Prostate gland (tissue), 2 donors: ENCODE data around the gene SLC3A2. TPM values are rescaled to one million over a fixed set of nuclear protein-coding genes. Genes with fewer than 3 reads are reported as not detected.
A peak's percentile ranks its signal among the peaks of the same experiment; 100 is the strongest.
"Not testable (repeated sequence)": the region's sequence is repeated elsewhere in the genome, so short reads cannot be mapped to it uniquely, and the experiment has no call there.

Experiments used
- DNase-seq: peaks from one replicate; pipeline ENCODE4 v3.0.0-alpha.2; 2019; ENCODE audit warnings: low spot score
- H3K27ac ChIP-seq, 2 donors: fragments of 200-600 bp; sonication (generic); 2 replicates each; pipeline ENCODE4 v1.5.1; 2017 to 2019
- H3K27me3 ChIP-seq: fragments of 200-600 bp; sonication (generic); replicated peaks from 2 replicates; pipeline ENCODE4 v1.5.1; 2019; ENCODE audit not compliant: insufficient read depth
- H3K36me3 ChIP-seq, 2 donors: fragments of 200-600 bp; sonication (generic); 1 replicate in 1 of 2; 2 replicates in 1 of 2; pipeline versions ENCODE4 v1.5.1 to v1.8.1; 2017 to 2019
- H3K4me1 ChIP-seq: fragments of 200-600 bp; sonication (generic); replicated peaks from 2 replicates; pipeline ENCODE4 v1.5.1; 2019
- H3K4me3 ChIP-seq, 2 donors: fragments of 200-600 bp; sonication (generic); 2 replicates each; pipeline ENCODE4 v1.5.1; 2017 to 2019
- H3K9me3 ChIP-seq: fragments of 200-600 bp; sonication (generic); 2 replicates; pipeline ENCODE4 v1.5.1; 2017
- POLR2A ChIP-seq: fragments of 450-650 bp; IDR thresholded peaks from one replicate; pipeline ENCODE4 v1.6.1; 2016; ENCODE audit warnings: antibody characterized with exemption, mild to moderate bottlenecking
- POLR2AphosphoS5 ChIP-seq: sonication (generic); formaldehyde crosslinking; IDR thresholded peaks from one replicate; pipeline ENCODE4 v1.6.1; 2017; ENCODE audit warnings: antibody characterized with exemption
- WGBS: methylation state at CpG from one replicate; pipeline ENCODE4 v1.1.5; 2018; 5-methylcytosine and 5-hydroxymethylcytosine counted together
- intact Hi-C: fragments of 100-400 bp; cut with DNase I; formaldehyde crosslinking; loops from one replicate; pipeline ENCODE4 v1.14.2; 2022
- total RNA-seq, 2 donors: library from RNA; depleted of rRNA; stranded (reverse); fragments of >200 nt; gene quantifications; one replicate each; pipeline ENCODE4 v1.1.0, GENCODE V29; 2016
- TF ChIP-seq, protein P1 (sequence below), 4 experiments: fragments of 200-600 bp in 2 of 4; fragments of 450-650 bp in 2 of 4; sonication (generic) in 2 of 4; IDR thresholded peaks; 1 replicate in 3 of 4; 2 replicates in 1 of 4; pipeline ENCODE4 v1.5.1; 2016 to 2019; ENCODE audit warnings: antibody characterized with exemption in 4 of 4, mild to moderate bottlenecking in 2 of 4, moderate library complexity in 2 of 4

The SLC3A2 gene
- total RNA-seq, 2 donors from 2014 or later: 158 to 235 TPM

DNA sequence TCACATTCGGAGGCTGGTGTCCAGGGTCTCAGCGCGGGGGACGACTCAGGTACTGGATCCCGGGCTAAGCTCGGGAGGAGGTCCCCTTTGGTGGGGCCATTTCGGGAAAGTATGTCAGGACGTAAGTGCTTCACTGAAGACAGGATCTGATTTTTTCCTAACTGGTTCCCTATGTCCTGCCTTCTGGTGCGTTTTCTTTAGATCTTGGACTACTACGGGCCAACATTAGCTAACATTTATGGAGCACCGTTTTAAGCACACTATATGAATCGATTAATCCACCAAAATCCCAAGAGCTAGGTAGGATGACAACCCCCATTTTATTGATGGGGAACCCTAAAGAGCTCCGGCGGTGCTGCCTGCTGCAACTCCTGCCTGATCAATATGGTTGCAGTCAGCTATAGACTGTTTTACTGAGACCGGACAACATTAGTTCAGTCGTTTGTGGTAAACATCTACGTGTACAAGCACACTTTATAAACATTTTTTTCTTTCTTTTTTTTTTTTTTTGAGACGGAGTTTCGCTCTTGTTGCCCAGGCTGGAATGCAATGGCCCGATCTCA, 24.3 kb upstream of the SLC3A2 start:
- Histone ChIP-seq H3K27ac (peak overlapping the region; percentile 65 to 79), H3K27me3 (no peaks in the 10 kb centered on the region), H3K9me3 (no peaks in the 10 kb centered on the region), H3K36me3 (no peaks in the 10 kb centered on the region), H3K4me3 (peak overlapping the region; percentile 41 to 65), H3K4me1 (peaks cover 24% of the 10 kb centered on the region)
- no peak for DNase-seq
- 15% methylated on average over 20 of the region's 20 CpGs for WGBS
- TF ChIP-seq POLR2A (no peak), POLR2AphosphoS5 (no peak)
- TF ChIP-seq, protein P1, sequence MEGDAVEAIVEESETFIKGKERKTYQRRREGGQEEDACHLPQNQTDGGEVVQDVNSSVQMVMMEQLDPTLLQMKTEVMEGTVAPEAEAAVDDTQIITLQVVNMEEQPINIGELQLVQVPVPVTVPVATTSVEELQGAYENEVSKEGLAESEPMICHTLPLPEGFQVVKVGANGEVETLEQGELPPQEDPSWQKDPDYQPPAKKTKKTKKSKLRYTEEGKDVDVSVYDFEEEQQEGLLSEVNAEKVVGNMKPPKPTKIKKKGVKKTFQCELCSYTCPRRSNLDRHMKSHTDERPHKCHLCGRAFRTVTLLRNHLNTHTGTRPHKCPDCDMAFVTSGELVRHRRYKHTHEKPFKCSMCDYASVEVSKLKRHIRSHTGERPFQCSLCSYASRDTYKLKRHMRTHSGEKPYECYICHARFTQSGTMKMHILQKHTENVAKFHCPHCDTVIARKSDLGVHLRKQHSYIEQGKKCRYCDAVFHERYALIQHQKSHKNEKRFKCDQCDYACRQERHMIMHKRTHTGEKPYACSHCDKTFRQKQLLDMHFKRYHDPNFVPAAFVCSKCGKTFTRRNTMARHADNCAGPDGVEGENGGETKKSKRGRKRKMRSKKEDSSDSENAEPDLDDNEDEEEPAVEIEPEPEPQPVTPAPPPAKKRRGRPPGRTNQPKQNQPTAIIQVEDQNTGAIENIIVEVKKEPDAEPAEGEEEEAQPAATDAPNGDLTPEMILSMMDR (IDR thresholded peaks at IDR 0.05): no peak
- intact Hi-C loops: no loop called here

DNA sequence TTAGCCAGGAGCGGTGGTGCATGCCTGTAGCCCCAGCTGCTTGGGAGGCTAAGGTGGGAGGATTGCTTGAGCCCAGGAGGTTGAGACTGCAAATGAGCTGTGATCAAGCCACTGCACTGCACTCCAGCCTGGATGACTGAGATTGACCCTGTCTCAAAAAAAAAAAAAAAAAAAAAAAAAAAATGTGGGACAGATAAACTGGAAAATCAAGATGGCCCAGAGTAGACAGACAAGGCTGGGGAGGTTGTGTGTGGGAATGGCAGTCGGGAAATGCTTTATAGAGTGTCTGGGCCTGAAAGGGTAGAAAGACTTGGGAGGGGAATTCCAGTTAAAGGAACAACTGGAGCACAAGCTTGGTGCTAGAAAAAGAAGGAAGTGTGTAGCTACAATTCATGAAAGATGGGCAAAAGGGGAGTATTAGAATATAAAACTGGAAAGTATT, 23.1 kb upstream of the SLC3A2 start:
- Histone ChIP-seq H3K4me3 (no peak overlapping the region), H3K4me1 (peaks cover 24% of the 10 kb centered on the region), H3K27ac (peak overlapping the region; percentile 21 to 71), H3K27me3 (no peaks in the 10 kb centered on the region), H3K9me3 (no peaks in the 10 kb centered on the region), H3K36me3 (no peaks in the 10 kb centered on the region)
- 58% methylated on average over 2 of the region's 2 CpGs for WGBS
- TF ChIP-seq POLR2A (no peak), POLR2AphosphoS5 (peak; percentile 69)
- TF ChIP-seq, protein P1 (IDR thresholded peaks at IDR 0.05): no peak
- no peak for DNase-seq
- intact Hi-C loops: no loop called here

DNA sequence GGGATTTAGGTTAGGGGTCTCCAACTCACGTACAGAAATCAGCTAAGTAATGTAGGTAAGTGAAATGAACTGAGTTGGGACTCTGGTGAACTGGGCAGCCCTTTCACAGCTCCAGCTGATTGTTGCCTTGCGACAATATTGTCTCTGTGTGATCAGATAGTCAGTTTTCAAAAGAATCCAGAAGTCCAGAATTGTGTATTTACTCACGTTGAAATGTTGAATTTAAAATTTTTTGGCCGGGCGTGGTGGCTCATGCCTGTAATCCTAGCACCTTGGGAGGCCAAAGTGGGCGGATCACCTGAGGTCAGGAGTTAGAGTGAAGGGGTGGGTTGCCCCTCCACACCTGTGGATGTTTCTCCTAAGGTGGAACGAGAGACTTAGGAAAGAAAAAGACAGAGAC, 22.5 kb upstream of the SLC3A2 start:
- Histone ChIP-seq H3K27me3 (no peaks in the 10 kb centered on the region), H3K4me1 (peaks cover 22% of the 10 kb centered on the region), H3K27ac (peak overlapping the region; percentile 21 to 71), H3K9me3 (no peaks in the 10 kb centered on the region), H3K4me3 (no peak overlapping the region), H3K36me3 (no peaks in the 10 kb centered on the region)
- TF ChIP-seq, protein P1 (IDR thresholded peaks at IDR 0.05): no peak
- TF ChIP-seq POLR2AphosphoS5 (no peak), POLR2A (no peak)
- intact Hi-C loops: no loop called here
- no peak for DNase-seq
- WGBS: 64% methylated on average over 7 of the region's 7 CpGs

DNA sequence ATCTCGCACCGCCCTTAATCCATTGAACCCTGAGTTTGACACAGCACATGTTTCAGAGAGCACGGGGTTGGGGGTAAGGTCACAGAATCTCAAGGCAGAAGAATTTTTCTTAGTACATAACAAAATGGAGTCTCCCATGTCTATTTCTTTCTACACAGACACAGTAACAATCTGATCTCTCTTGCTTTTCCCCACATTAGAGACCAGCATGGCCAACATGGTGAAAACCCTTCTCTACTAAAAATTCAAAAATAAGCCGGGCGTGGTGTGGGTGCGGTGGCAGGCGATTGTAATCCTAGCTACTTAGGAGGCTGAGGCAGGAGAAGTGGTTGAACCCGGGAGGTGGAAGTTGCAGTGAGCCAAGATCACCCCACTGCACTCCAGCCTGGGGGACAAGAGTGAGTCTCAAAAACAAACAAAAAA, 21.4 kb upstream of the SLC3A2 start:
- WGBS: 84% methylated on average over 8 of the region's 8 CpGs
- intact Hi-C loops: not testable (repeated sequence)

DNA sequence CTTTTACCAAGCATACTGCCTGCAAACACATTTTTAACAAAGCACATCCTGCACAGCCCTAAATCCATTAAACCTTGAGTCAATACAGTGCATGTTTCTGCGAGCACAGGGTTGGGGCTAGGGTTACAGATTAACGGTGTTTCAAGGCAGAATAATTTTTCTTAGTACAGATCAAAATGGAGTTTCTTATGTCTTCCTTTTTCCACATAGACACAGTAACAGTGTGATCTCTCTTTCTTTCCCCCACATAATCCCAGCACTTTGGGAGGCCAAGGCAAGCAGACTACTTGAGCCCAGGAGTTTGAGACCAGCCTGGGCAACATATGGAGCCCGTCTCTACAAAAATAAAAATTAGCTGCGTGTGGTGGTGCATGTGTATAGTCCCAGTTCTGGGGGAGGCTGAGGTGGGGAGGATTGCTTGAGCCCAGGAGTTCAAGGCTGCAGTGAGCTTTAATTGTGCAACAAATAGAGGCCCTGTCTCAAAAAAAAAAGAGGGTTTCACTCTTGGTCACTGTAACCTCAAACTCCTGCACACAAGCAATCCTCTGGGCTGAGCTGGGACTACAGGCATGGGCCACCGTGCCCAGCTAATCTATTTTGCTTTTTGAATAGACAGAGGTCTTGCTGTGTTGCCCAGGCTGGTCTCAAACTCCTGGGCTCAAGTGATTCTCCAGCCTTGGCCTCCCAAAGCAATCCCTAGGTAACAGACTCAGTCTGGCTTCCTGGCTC, 19.7 kb upstream of the SLC3A2 start:
- Histone ChIP-seq H3K9me3 (no peaks in the 10 kb centered on the region), H3K36me3 (no peaks in the 10 kb centered on the region), H3K27me3 (no peaks in the 10 kb centered on the region), H3K4me1 (peaks cover 16% of the 10 kb centered on the region), H3K4me3 (no peak overlapping the region), H3K27ac (peak overlapping the region; percentile 59 to 75)
- no peak for TF ChIP-seq POLR2AphosphoS5
- TF ChIP-seq, protein P1 (IDR thresholded peaks at IDR 0.05): no peak
- no peak for TF ChIP-seq POLR2A
- 40% methylated on average over 5 of the region's 5 CpGs for WGBS
- intact Hi-C loops: loop anchor here (10.0 kb wide), 1 partner anchor 466 kb away; no protein-coding TSS in a partner anchor
- DNase-seq: no peak

More for the DNA sequence above, 21.4 kb upstream of the SLC3A2 start:
- DNase-seq, H3K36me3 ChIP-seq, H3K27me3 ChIP-seq, H3K9me3 ChIP-seq, H3K4me3 ChIP-seq: not testable (repeated sequence)
- Histone ChIP-seq H3K27ac (peak overlapping the region; percentile 59 to 75), H3K4me1 (peaks cover 16% of the 10 kb centered on the region)

DNA sequence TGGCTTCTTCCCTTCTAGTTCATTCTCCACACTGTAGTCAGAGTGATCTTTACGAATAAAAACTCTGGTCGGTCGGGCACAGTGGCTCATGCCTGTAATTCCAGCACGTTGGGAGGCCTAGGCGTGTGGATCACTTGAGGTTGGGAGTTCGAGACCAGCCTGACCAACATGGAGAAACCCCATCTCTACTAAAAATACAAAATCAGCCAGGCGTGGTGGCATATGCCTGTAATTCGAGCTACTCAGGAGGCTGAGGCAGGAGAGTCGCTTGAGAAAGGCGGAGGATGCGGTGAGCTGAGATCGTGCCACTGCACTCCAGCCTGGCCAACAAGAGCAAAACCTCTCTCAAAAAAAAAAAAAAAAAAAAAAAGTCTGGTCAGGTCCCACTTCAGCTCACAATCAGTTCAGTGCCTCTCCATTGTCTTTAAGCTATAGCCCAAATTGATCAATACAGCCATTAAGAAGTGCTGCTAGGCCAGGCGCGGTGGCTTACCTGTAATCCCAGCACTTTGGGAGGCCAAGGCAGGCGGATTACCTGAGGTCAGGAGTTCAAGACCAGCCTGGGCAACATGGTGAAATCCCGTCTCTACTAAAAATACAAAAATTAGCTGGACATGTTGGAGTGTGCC, 19.0 kb upstream of the SLC3A2 start:
- H3K27me3 ChIP-seq, DNase-seq, H3K36me3 ChIP-seq, H3K4me3 ChIP-seq, H3K9me3 ChIP-seq: not testable (repeated sequence)
- peak overlapping the region; percentile 59 to 75 for H3K27ac ChIP-seq
- intact Hi-C loops: loop anchor here (2.0 to 10.0 kb wide), 2 partner anchors 75 to 467 kb away; partner anchors contain the start of gene TMEM179B
- 91% methylated on average over 16 of the region's 16 CpGs for WGBS
- H3K4me1 ChIP-seq: peaks cover 16% of the 10 kb centered on the region
